Mesendoderm (in vitro differentiated cells): ENCODE data around the gene TRMT112.
"Not testable (repeated sequence)": the region's sequence is repeated elsewhere in the genome, so short reads cannot be mapped to it uniquely, and the experiment has no call there.

Experiments
- DNase-seq: peaks from one replicate; pipeline ENCODE4 v3.0.0; 2013
- H2AK5ac ChIP-seq: 2 replicates; pipeline ENCODE4 v1.6.1; 2013; ENCODE audit warnings: low read length, inconsistent platforms
- H2BK120ac ChIP-seq: 2 replicates; pipeline ENCODE4 v1.6.1; 2013; ENCODE audit warnings: low read depth, mild to moderate bottlenecking, low read length, moderate library complexity, mixed read lengths
- H2BK15ac ChIP-seq: replicated peaks from 2 replicates; pipeline ENCODE4 v1.6.1; 2013; ENCODE audit warnings: low read depth, mild to moderate bottlenecking, moderate library complexity
- H2BK5ac ChIP-seq: 2 replicates; pipeline ENCODE4 v1.6.1; 2013; ENCODE audit warnings: low read length, inconsistent platforms
- H3K18ac ChIP-seq: 2 replicates; pipeline ENCODE4 v1.6.1; 2013; ENCODE audit warnings: mild to moderate bottlenecking, low read length, mixed read lengths
- H3K23ac ChIP-seq: one replicate; pipeline ENCODE4 v1.6.1; 2013; ENCODE audit warnings: low read length
- H3K27ac ChIP-seq: 2 replicates; pipeline ENCODE4 v1.5.1; 2013; ENCODE audit warnings: low read depth, mild to moderate bottlenecking, inconsistent platforms, low read length, moderate library complexity
- H3K27me3 ChIP-seq: 2 replicates; pipeline ENCODE4 v1.6.1; 2013; ENCODE audit warnings: low read length, control low read depth, mild to moderate bottlenecking, inconsistent platforms; ENCODE audit not compliant: insufficient read depth, poor library complexity
- H3K36me3 ChIP-seq: 2 replicates; pipeline ENCODE4 v1.6.1; 2013; ENCODE audit warnings: low read length, inconsistent platforms; ENCODE audit not compliant: control insufficient read depth, insufficient read depth
- H3K4ac ChIP-seq: one replicate; pipeline ENCODE4 v1.6.1; 2013; ENCODE audit warnings: low read depth, mild to moderate bottlenecking, low read length, moderate library complexity
- H3K4me1 ChIP-seq: 2 replicates; pipeline ENCODE4 v1.6.1; 2013; ENCODE audit warnings: low read depth, low read length, inconsistent platforms; ENCODE audit not compliant: control insufficient read depth
- H3K4me2 ChIP-seq: 2 replicates; pipeline ENCODE4 v1.6.1; 2013; ENCODE audit warnings: low read length
- H3K4me3 ChIP-seq: 2 replicates; pipeline ENCODE4 v1.5.1; 2013; ENCODE audit warnings: mild to moderate bottlenecking, low read length
- H3K56ac ChIP-seq: one replicate; pipeline ENCODE4 v1.6.1; 2013; ENCODE audit warnings: low read length
- H3K79me1 ChIP-seq: 2 replicates; pipeline ENCODE4 v1.6.1; 2013; ENCODE audit warnings: low read length, inconsistent platforms
- H3K79me2 ChIP-seq: 2 replicates; pipeline ENCODE4 v1.6.1; 2013; ENCODE audit warnings: mild to moderate bottlenecking, low read length; ENCODE audit not compliant: control insufficient read depth, insufficient read depth
- H3K9ac ChIP-seq: 2 replicates; pipeline ENCODE4 v1.6.1; 2013; ENCODE audit warnings: low read length, inconsistent platforms
- H4K5ac ChIP-seq: one replicate; pipeline ENCODE4 v1.6.1; 2013; ENCODE audit warnings: low read length
- H4K8ac ChIP-seq: one replicate; pipeline ENCODE4 v1.6.1; 2013; ENCODE audit warnings: low read depth, mild to moderate bottlenecking, control low read depth, low read length, moderate library complexity
- WGBS: extraction: QIAGEN DNeasy Blood & Tissue Kit; methylation state at CpG from one replicate; pipeline ENCODE4 v1.1.7; 2013; ENCODE audit warnings: low lambda C conversion rate, missing lambda C conversion rate; ENCODE audit not compliant: insufficient coverage; ENCODE audit errors: extremely low coverage; 5-methylcytosine and 5-hydroxymethylcytosine counted together

TRMT112 gene

DNA sequence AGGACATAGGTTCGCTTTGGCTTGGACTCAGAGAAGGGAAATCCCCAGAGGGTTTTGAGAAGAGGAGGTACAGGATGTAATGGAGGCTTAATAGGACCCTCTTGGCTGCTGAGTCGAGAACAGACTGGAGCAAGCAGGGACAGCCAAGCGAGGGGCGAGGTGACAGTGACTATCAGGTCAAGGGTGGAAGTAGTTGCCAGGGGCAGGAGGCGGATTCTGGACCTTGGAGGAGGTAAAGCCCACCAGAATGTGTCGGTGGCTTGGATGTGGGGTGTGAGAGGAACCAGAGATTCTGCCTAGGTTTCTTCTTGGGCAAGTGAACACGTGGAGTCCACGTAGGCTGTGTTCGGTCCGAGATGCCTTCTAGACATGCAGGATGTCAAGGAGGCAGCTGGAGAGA is 4.4 kb downstream of the TRMT112 start:
- no peak overlapping the region for H2BK5ac ChIP-seq
- no peak overlapping the region for H3K4me3 ChIP-seq
- peaks cover 4% of the 10 kb centered on the region for H3K79me2 ChIP-seq
- H3K18ac ChIP-seq, result no peak overlapping the region
- H3K4ac ChIP-seq, result no peak overlapping the region
- H3K4me2 ChIP-seq, result no peak overlapping the region
- no peaks in the 10 kb centered on the region for H3K27me3 ChIP-seq
- H3K27ac ChIP-seq, result no peak overlapping the region
- H2AK5ac ChIP-seq, result no peak overlapping the region
- no peak overlapping the region for H2BK120ac ChIP-seq
- no peak overlapping the region for H2BK15ac ChIP-seq
- H3K23ac ChIP-seq, result no peak overlapping the region
- H3K9ac ChIP-seq, result no peak overlapping the region
- no peak for DNase-seq
- no peaks in the 10 kb centered on the region for H3K36me3 ChIP-seq
- no CpG with 5 or more reads among the region's 10 CpGs for WGBS
- H4K8ac ChIP-seq, result no peak overlapping the region
- no peaks in the 10 kb centered on the region for H3K79me1 ChIP-seq
- no peaks in the 10 kb centered on the region for H3K4me1 ChIP-seq
- no peak overlapping the region for H3K56ac ChIP-seq
- no peak overlapping the region for H4K5ac ChIP-seq

DNA sequence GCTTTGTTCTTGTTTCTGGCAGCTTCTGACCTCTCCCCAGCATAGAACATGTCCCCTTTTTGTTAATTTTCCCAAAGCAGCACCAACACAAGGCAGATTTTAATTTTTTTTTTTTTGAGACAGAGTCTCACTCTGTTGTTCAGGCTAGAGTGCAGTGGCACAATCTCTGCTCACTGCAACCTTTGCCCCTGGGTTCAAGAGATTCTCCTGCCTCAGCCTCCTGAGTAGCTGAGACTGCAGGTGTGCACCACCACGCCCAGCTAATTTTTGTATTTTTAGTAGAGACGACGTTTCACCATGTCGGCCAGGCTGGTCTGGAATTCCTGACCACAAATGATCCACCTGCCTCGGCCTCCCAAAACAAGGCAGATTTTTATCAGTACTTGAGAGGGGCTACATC is 9.6 kb downstream of the TRMT112 start:
- H4K8ac ChIP-seq, H2BK120ac ChIP-seq, H3K18ac ChIP-seq, H3K36me3 ChIP-seq, H3K79me1 ChIP-seq, DNase-seq, H3K23ac ChIP-seq, H3K4ac ChIP-seq, H2AK5ac ChIP-seq, H2BK15ac ChIP-seq, H3K4me1 ChIP-seq, H3K27ac ChIP-seq, H3K27me3 ChIP-seq, H3K4me3 ChIP-seq, H3K9ac ChIP-seq, H4K5ac ChIP-seq, H3K79me2 ChIP-seq, H3K56ac ChIP-seq, H3K4me2 ChIP-seq, H2BK5ac ChIP-seq: not testable (repeated sequence)
- no CpG with 5 or more reads among the region's 5 CpGs for WGBS

DNA sequence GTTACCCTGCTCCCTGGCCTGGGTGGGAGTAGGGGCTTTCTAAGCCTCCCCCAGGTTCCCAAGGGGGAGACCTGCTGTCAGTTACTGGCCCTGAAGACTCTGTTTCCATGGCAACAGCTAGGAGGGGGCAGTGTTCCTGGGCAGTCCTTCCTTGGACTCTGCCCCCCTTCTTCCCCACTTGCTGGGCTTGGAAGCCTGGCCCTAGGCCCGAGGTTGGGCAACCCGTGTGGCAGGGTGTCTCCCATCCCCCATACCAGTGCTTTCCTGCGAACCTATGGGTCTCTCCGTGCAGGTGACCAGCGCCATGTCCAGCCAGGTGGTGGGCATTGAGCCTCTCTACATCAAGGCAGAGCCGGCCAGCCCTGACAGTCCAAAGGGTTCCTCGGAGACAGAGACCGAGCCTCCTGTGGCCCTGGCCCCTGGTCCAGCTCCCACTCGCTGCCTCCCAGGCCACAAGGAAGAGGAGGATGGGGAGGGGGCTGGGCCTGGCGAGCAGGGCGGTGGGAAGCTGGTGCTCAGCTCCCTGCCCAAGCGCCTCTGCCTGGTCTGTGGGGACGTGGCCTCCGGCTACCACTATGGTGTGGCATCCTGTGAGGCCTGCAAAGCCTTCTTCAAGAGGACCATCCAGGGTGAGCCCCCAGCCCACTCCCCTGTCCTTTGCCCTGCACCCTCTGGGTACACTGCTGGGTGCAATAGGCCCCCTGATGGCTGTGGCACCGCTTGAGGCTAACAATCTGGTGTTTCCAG is 10.3 kb downstream of the TRMT112 start:
- Histone ChIP-seq H3K23ac (peak overlapping the region; percentile 90), H2BK5ac (no peak overlapping the region), H4K5ac (no peak overlapping the region), H3K56ac (peak overlapping the region; percentile 89), H2BK15ac (no peak overlapping the region), H3K4me2 (peak overlapping the region; percentile 64), H3K79me1 (peaks cover 9% of the 10 kb centered on the region), H2BK120ac (no peak overlapping the region), H3K27me3 (no peaks in the 10 kb centered on the region), H3K27ac (no peak overlapping the region), H3K18ac (no peak overlapping the region), H3K79me2 (peaks cover 7% of the 10 kb centered on the region), H4K8ac (no peak overlapping the region), H3K9ac (peak overlapping the region; percentile 86), H3K4me1 (peaks cover 4% of the 10 kb centered on the region), H3K4me3 (no peak overlapping the region), H3K36me3 (no peaks in the 10 kb centered on the region), H2AK5ac (peak overlapping the region; percentile 95), H3K4ac (no peak overlapping the region)
- DNase-seq, result no peak
- no CpG with 5 or more reads among the region's 15 CpGs for WGBS

DNA sequence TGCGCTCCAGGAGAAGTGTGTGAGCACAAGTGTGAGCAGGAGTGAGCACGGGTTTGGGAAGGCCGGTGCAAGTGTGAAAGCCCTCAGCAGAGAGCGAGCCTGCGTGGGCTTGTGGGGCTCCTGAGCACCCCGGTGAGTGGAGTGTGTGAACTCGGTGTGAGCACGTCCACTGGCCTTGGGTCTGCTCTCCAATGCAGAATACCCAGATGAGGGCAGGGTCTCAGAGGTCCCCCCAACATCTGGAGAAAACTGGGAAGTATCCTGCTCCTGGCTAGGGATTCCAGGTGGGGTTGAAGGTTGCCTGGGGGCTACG is 10.8 kb downstream of the TRMT112 start:
- WGBS, result no CpG with 5 or more reads among the region's 9 CpGs

DNA sequence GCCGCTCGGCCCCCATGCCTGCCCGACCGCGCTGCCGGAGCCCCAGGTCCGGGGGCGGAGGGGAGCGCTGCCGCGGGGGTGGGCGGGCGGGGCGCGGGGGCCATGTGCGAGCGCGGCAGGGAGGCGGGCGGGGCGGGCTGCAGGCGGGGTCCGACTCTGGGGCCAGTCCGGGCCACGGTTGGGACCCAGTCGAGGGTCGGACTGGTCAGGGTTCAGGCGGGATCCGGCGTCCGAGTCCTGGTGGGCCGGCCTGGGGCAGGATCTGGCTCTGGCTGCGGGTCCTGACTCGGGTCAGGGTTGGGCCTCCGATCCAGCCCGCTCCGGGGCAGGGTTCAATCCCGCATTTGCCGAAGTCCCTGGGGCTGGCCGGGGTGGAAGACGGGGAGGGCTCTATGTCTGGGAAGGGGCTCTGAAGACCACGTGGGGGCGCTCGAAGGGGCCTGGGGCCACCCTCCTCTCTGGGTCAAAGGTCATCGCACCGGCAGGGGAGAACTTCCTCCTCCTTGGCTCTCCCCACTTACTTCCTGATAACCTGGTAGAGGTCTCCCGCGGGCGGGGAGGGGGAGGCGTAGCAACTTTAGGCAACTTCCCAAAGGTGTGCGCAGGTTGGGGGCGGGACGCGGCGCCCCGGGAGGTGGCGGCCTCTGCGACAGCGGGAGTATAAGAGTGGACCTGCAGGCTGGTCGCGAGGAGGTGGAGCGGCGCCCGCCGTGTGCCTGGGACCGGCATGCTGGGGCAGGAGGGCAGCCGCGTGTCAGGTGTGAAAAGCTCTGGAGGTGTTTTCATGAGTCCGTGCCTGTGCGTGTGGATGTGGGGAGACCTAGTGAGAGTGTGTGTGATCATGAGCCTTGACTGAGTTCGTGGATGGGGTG is 11.4 kb downstream of the TRMT112 start:
- Histone ChIP-seq H2AK5ac (peak overlapping the region; percentile 95), H3K4ac (peak overlapping the region; percentile 41), H3K4me3 (peak overlapping the region; percentile 79), H3K4me1 (peaks cover 4% of the 10 kb centered on the region), H3K56ac (peak overlapping the region; percentile 89), H4K5ac (no peak overlapping the region), H3K4me2 (peak overlapping the region; percentile 64), H3K79me2 (peaks cover 7% of the 10 kb centered on the region), H2BK120ac (no peak overlapping the region), H3K27me3 (no peaks in the 10 kb centered on the region), H3K9ac (peak overlapping the region; percentile 86), H2BK5ac (peak overlapping the region; percentile 44), H4K8ac (no peak overlapping the region), H3K27ac (peak overlapping the region; percentile 81), H3K79me1 (peaks cover 9% of the 10 kb centered on the region), H2BK15ac (no peak overlapping the region), H3K18ac (peak overlapping the region; percentile 86), H3K36me3 (no peaks in the 10 kb centered on the region), H3K23ac (peak overlapping the region; percentile 90)
- peak; percentile 88 for DNase-seq
- WGBS, result no CpG with 5 or more reads among the region's 71 CpGs

More for the DNA sequence above, 10.8 kb downstream of the TRMT112 start:
- H3K27ac ChIP-seq, result no peak overlapping the region
- peak overlapping the region; percentile 90 for H3K23ac ChIP-seq
- no peaks in the 10 kb centered on the region for H3K27me3 ChIP-seq
- H4K8ac ChIP-seq, result no peak overlapping the region
- H3K56ac ChIP-seq, result peak overlapping the region; percentile 89
- peak overlapping the region; percentile 86 for H3K9ac ChIP-seq
- peak overlapping the region; percentile 95 for H2AK5ac ChIP-seq
- H2BK5ac ChIP-seq, result peak overlapping the region; percentile 44
- peaks cover 9% of the 10 kb centered on the region for H3K79me1 ChIP-seq
- H3K4me1 ChIP-seq, result peaks cover 4% of the 10 kb centered on the region
- H3K4me3 ChIP-seq, result peak overlapping the region; percentile 79
- no peak for DNase-seq
- H3K36me3 ChIP-seq, result no peaks in the 10 kb centered on the region
- H3K4me2 ChIP-seq, result peak overlapping the region; percentile 64
- peaks cover 7% of the 10 kb centered on the region for H3K79me2 ChIP-seq
- H3K18ac ChIP-seq, result no peak overlapping the region
- no peak overlapping the region for H4K5ac ChIP-seq
- no peak overlapping the region for H2BK120ac ChIP-seq
- no peak overlapping the region for H2BK15ac ChIP-seq
- no peak overlapping the region for H3K4ac ChIP-seq
